ENCODE results near the gene C3orf85. TPM values are rescaled to one million over a fixed set of nuclear protein-coding genes. Genes with fewer than 3 reads are reported as not detected.
"Not testable (repeated sequence)": the region's sequence is repeated elsewhere in the genome, so short reads cannot be mapped to it uniquely, and the experiment has no call there.

C3orf85 gene
- total and polyA plus RNA-seq, 2 experiments from 2014 or later = not detected

DNA sequence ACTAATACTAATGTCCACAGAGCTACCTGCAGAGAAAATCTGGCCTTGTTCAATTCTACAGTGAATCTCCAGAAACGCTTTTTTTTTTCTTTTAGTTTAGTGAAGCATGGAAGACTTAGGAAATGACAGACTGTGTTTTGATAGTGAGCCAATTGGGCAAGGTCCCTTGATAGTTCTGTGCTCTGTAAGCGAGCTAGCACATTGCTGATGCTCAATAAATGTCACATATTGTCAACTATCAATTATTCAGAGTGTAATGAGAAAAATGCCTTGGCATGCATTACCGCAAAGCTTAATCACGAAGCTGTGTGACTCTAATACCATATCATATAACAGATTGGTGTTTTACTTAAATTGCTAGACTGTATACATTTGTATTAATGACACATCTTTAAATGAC is 5.2 kb upstream of the C3orf85 start:
- H3K36me3 ChIP-seq = no peaks in the 10 kb centered on the region
- H3K27ac ChIP-seq = no peak overlapping the region
- H3K27me3 ChIP-seq = no peaks in the 10 kb centered on the region
- no peaks in the 10 kb centered on the region for H3K9me3 ChIP-seq (ENCODE audit: low read depth)
- no peak for DNase-seq (ENCODE audit: low read depth in 1 of 2, low spot score in 1 of 2)
- no peaks in the 10 kb centered on the region for H3K4me1 ChIP-seq (ENCODE audit: low read depth)
- TF ChIP-seq, protein P1, sequence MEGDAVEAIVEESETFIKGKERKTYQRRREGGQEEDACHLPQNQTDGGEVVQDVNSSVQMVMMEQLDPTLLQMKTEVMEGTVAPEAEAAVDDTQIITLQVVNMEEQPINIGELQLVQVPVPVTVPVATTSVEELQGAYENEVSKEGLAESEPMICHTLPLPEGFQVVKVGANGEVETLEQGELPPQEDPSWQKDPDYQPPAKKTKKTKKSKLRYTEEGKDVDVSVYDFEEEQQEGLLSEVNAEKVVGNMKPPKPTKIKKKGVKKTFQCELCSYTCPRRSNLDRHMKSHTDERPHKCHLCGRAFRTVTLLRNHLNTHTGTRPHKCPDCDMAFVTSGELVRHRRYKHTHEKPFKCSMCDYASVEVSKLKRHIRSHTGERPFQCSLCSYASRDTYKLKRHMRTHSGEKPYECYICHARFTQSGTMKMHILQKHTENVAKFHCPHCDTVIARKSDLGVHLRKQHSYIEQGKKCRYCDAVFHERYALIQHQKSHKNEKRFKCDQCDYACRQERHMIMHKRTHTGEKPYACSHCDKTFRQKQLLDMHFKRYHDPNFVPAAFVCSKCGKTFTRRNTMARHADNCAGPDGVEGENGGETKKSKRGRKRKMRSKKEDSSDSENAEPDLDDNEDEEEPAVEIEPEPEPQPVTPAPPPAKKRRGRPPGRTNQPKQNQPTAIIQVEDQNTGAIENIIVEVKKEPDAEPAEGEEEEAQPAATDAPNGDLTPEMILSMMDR (IDR thresholded peaks at IDR 0.05; ENCODE audit: low read depth, low read length) = no peak
- no peak overlapping the region for H3K4me3 ChIP-seq

DNA sequence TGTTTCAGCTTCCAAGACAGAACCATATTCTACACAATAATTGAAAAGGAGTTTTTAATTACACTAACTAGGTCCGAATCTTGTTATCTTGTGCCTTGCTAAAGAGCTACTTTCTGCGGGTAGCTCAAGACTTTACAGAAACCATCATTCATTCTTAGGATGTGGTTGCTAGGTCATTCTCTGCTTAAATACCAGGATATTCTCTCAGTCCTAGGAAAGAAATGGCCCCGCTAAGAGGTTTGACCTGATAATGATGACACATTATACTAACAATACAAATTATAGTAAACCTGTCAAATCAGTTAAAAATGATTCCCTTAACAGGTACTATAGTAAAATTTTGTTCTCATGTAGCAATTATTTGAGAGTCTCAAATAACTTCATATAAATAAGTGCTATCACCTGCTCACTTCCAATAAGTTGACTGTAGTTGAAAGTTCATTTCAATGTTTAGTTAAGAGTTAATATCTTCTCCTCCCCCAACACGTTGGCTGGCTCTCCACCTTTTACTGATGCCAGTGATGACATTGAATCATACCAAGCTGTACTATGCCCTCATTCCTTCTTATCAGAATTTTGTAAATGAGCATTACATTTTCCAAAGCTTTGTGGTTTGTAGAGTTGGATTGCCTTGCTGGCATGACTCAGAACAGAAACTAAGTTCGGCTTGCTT is 3.6 kb upstream of the C3orf85 start:
- TF ChIP-seq, protein P1 (IDR thresholded peaks at IDR 0.05; ENCODE audit: low read depth, low read length) = no peak
- no peaks in the 10 kb centered on the region for H3K27me3 ChIP-seq
- H3K4me3 ChIP-seq = no peak overlapping the region
- H3K36me3 ChIP-seq = no peaks in the 10 kb centered on the region
- H3K9me3 ChIP-seq (ENCODE audit: low read depth) = no peaks in the 10 kb centered on the region
- DNase-seq (ENCODE audit: low read depth in 1 of 2, low spot score in 1 of 2) = peak in 1 of 2 donors; percentile 67
- H3K27ac ChIP-seq = no peak overlapping the region
- no peaks in the 10 kb centered on the region for H3K4me1 ChIP-seq (ENCODE audit: low read depth)

DNA sequence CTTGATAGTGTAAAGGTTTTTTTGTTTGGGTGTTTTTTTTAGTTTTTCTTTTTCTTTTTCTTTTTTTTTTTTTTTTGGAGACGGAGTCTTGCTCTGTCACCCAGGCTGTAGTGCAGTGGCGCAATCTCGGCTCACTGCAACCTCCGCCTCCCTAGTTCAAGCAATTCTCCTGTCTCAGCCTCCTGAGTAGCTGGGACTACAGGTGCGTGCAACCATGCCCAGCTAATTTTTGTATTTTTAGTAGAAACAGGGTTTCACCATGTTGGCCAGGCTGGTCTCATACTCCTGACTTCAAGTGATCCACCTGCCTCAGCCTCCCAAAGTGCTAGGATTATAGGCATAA is 3.1 kb upstream of the C3orf85 start:
- not testable (repeated sequence) for H3K27me3 ChIP-seq; H3K27ac ChIP-seq; H3K4me3 ChIP-seq; H3K4me1 ChIP-seq (ENCODE audit: low read depth); H3K9me3 ChIP-seq (ENCODE audit: low read depth); H3K36me3 ChIP-seq; DNase-seq (ENCODE audit: low read depth in 1 of 2, low spot score in 1 of 2)

DNA sequence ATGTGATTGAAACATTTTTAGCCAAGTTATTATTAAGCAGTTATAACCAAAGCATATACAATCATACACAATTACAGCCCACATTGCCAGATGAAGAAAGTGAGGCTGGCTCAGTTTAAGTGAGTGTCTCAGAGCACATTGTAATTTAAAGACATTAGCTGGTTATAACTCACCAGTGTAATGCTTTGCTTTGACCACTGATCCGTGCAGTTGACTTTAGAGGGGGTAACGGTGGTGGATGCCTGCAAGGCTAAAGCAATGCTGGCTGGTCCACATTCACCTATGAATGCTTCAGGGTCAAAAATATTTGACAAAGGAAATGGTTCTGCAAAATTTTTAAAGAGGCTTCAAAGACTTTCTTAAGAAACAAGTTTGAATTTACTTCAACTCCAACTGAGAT is 1.2 kb downstream of the C3orf85 start:
- no peaks in the 10 kb centered on the region for H3K27me3 ChIP-seq
- no peak overlapping the region for H3K27ac ChIP-seq
- H3K4me3 ChIP-seq = no peak overlapping the region
- H3K36me3 ChIP-seq = no peaks in the 10 kb centered on the region
- H3K4me1 ChIP-seq (ENCODE audit: low read depth) = no peaks in the 10 kb centered on the region
- no peak for DNase-seq (ENCODE audit: low read depth in 1 of 2, low spot score in 1 of 2)
- TF ChIP-seq, protein P1 (IDR thresholded peaks at IDR 0.05; ENCODE audit: low read depth, low read length) = no peak
- no peaks in the 10 kb centered on the region for H3K9me3 ChIP-seq (ENCODE audit: low read depth)

DNA sequence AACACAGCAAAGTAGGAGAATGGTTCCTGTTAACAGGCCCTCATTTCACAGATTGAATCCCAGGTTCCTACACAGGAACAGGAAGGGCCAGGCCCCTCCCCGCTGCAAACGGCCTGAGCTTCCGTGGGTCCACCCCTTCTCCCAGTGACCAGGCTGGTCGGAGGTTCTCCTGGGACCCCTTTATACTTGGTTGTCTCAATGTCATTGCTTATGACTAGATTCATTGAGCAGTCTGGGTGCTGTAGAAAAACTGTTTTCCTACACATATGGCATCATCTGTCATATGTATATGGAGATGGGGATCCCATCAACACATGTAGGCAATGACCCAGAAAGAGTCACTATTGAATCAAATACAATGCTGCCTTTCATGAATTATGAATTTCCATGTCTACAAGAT is 3.8 kb downstream of the C3orf85 start:
- TF ChIP-seq, protein P1 (IDR thresholded peaks at IDR 0.05; ENCODE audit: low read depth, low read length) = no peak
- DNase-seq (ENCODE audit: low read depth in 1 of 2, low spot score in 1 of 2) = no peak
- no peak overlapping the region for H3K4me3 ChIP-seq
- no peak overlapping the region for H3K27ac ChIP-seq
- no peaks in the 10 kb centered on the region for H3K27me3 ChIP-seq
- no peaks in the 10 kb centered on the region for H3K36me3 ChIP-seq
- H3K9me3 ChIP-seq (ENCODE audit: low read depth) = no peaks in the 10 kb centered on the region
- H3K4me1 ChIP-seq (ENCODE audit: low read depth) = no peaks in the 10 kb centered on the region

DNA sequence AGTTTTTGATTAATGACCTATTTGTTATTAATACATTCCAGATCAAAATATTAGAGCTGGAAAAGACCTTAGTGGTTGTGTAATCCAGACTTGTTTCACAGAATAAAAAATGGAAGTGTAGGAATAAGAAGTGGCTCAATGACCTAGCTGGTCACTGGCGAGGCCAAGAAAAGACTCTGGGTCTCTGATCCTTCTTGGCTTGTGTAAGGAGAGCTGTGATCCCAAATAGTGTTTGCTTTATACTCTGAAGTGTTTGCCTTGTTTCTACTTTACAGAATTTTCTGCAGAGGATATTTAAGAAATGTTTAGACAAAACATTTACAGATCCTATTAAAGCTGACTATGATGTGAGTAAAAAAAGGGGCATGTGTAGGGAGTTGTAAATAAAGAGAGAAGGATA is 7.1 kb downstream of the C3orf85 start:
- no peak overlapping the region for H3K4me3 ChIP-seq
- no peaks in the 10 kb centered on the region for H3K9me3 ChIP-seq (ENCODE audit: low read depth)
- H3K27me3 ChIP-seq = no peaks in the 10 kb centered on the region
- TF ChIP-seq, protein P1 (IDR thresholded peaks at IDR 0.05; ENCODE audit: low read depth, low read length) = no peak
- H3K27ac ChIP-seq = no peak overlapping the region
- H3K36me3 ChIP-seq = no peaks in the 10 kb centered on the region
- no peak for DNase-seq (ENCODE audit: low read depth in 1 of 2, low spot score in 1 of 2)
- H3K4me1 ChIP-seq (ENCODE audit: low read depth) = no peaks in the 10 kb centered on the region
